Measurements from ENCODE around the gene SLC16A12. TPM values are rescaled to one million over a fixed set of nuclear protein-coding genes. Genes with fewer than 3 reads are reported as not detected.
"Not testable (repeated sequence)": the region's sequence is repeated elsewhere in the genome, so short reads cannot be mapped to it uniquely, and the experiment has no call there.

Gene SLC16A12
- total RNA-seq, 2 experiments from 2014 or later, result not detected

- DNase-seq (no peak), ATAC-seq (ENCODE audit: low read depth) (no peak)
- H3K9me3 Mint-ChIP-seq, result no peaks in the 10 kb centered on the region
- peaks cover 34% of the 10 kb centered on the region for H3K27me3 Mint-ChIP-seq
- H3K4me1 Mint-ChIP-seq, result no peaks in the 10 kb centered on the region
- H3K36me3 Mint-ChIP-seq, result no peaks in the 10 kb centered on the region
- POLR2A ChIA-PET, result no interaction called here
- H3K4me3 Mint-ChIP-seq, result no peak overlapping the region
- no peak overlapping the region for H3K27ac Mint-ChIP-seq
Measured at GRCh38 chr10:89563311-89563710, 27.9 kb upstream of the SLC16A12 start.

GRCh38 chr10:89556600-89556999, 21.2 kb upstream of the SLC16A12 start:
- Mint-ChIP-seq H3K4me1 (no peaks in the 10 kb centered on the region), H3K36me3 (no peaks in the 10 kb centered on the region), H3K27ac (no peak overlapping the region), H3K9me3 (peaks cover 1% of the 10 kb centered on the region), H3K27me3 (peaks cover 12% of the 10 kb centered on the region), H3K4me3 (no peak overlapping the region)
- POLR2A ChIA-PET, result no interaction called here
- ATAC-seq (ENCODE audit: low read depth) (no peak), DNase-seq (no peak)

GRCh38 chr10:89555688-89556445, 20.5 kb upstream of the SLC16A12 start:
- no peaks in the 10 kb centered on the region for H3K36me3 Mint-ChIP-seq
- peaks cover 6% of the 10 kb centered on the region for H3K27me3 Mint-ChIP-seq
- no peak for DNase-seq
- H3K9me3 Mint-ChIP-seq, result peaks cover 3% of the 10 kb centered on the region
- H3K4me1 Mint-ChIP-seq, result no peaks in the 10 kb centered on the region
- POLR2A ChIA-PET, result no interaction called here
- ATAC-seq (ENCODE audit: low read depth), result no peak
- H3K27ac Mint-ChIP-seq, result no peak overlapping the region
- H3K4me3 Mint-ChIP-seq, result no peak overlapping the region

- no peaks in the 10 kb centered on the region for H3K4me1 Mint-ChIP-seq
- no peak for ATAC-seq (ENCODE audit: low read depth)
- POLR2A ChIA-PET, result no interaction called here
- no peak overlapping the region for H3K27ac Mint-ChIP-seq
- H3K27me3 Mint-ChIP-seq, result peaks cover 7% of the 10 kb centered on the region
- no peaks in the 10 kb centered on the region for H3K36me3 Mint-ChIP-seq
- H3K4me3 Mint-ChIP-seq, result no peak overlapping the region
- DNase-seq, result no peak
- H3K9me3 Mint-ChIP-seq, result peaks cover 3% of the 10 kb centered on the region
Measured at GRCh38 chr10:89554433-89554832, 19.0 kb upstream of the SLC16A12 start.

- POLR2A ChIA-PET, result no interaction called here
- H3K4me1 Mint-ChIP-seq, result no peaks in the 10 kb centered on the region
Measured at GRCh38 chr10:89553064-89553734, 17.8 kb upstream of the SLC16A12 start.

GRCh38 chr10:89552213-89552612, 16.8 kb upstream of the SLC16A12 start:
- Mint-ChIP-seq H3K4me1 (no peaks in the 10 kb centered on the region), H3K36me3 (no peaks in the 10 kb centered on the region), H3K9me3 (peaks cover 3% of the 10 kb centered on the region), H3K27ac (no peak overlapping the region), H3K27me3 (peaks cover 7% of the 10 kb centered on the region), H3K4me3 (no peak overlapping the region)
- no peak for DNase-seq
- no peak for ATAC-seq (ENCODE audit: low read depth)
- POLR2A ChIA-PET, result no interaction called here

More at GRCh38 chr10:89553064-89553734, 17.8 kb upstream of the SLC16A12 start:
- no peaks in the 10 kb centered on the region for H3K36me3 Mint-ChIP-seq
- peaks cover 3% of the 10 kb centered on the region for H3K9me3 Mint-ChIP-seq
- no peak overlapping the region for H3K4me3 Mint-ChIP-seq
- ATAC-seq (ENCODE audit: low read depth) (no peak), DNase-seq (no peak)
- no peak overlapping the region for H3K27ac Mint-ChIP-seq
- peaks cover 7% of the 10 kb centered on the region for H3K27me3 Mint-ChIP-seq

GRCh38 chr10:89550509-89550908, 15.1 kb upstream of the SLC16A12 start:
- H3K27ac Mint-ChIP-seq, result no peak overlapping the region
- POLR2A ChIA-PET, result no interaction called here
- H3K4me1 Mint-ChIP-seq, result no peaks in the 10 kb centered on the region
- H3K36me3 Mint-ChIP-seq, result no peaks in the 10 kb centered on the region
- DNase-seq (no peak), ATAC-seq (ENCODE audit: low read depth) (no peak)
- H3K9me3 Mint-ChIP-seq, result peaks cover 3% of the 10 kb centered on the region
- H3K27me3 Mint-ChIP-seq, result peaks cover 11% of the 10 kb centered on the region
- H3K4me3 Mint-ChIP-seq, result no peak overlapping the region

GRCh38 chr10:89549510-89549909, 14.1 kb upstream of the SLC16A12 start:
- H3K4me1 Mint-ChIP-seq, result no peaks in the 10 kb centered on the region
- no peak for ATAC-seq (ENCODE audit: low read depth)
- H3K27me3 Mint-ChIP-seq, result peaks cover 13% of the 10 kb centered on the region
- POLR2A ChIA-PET, result no interaction called here
- peaks cover 3% of the 10 kb centered on the region for H3K9me3 Mint-ChIP-seq
- no peak for DNase-seq
- no peak overlapping the region for H3K4me3 Mint-ChIP-seq
- no peaks in the 10 kb centered on the region for H3K36me3 Mint-ChIP-seq
- H3K27ac Mint-ChIP-seq, result no peak overlapping the region

- peaks cover 15% of the 10 kb centered on the region for H3K27me3 Mint-ChIP-seq
- no peak for ATAC-seq (ENCODE audit: low read depth)
- no peaks in the 10 kb centered on the region for H3K4me1 Mint-ChIP-seq
- H3K36me3 Mint-ChIP-seq, result no peaks in the 10 kb centered on the region
- no peak for DNase-seq
- H3K4me3 Mint-ChIP-seq, result no peak overlapping the region
- POLR2A ChIA-PET, result no interaction called here
- no peak overlapping the region for H3K27ac Mint-ChIP-seq
- H3K9me3 Mint-ChIP-seq, result peaks cover 3% of the 10 kb centered on the region
Measured at GRCh38 chr10:89548673-89549072, 13.3 kb upstream of the SLC16A12 start.

- Mint-ChIP-seq H3K27me3 (peaks cover 17% of the 10 kb centered on the region), H3K27ac (no peak overlapping the region), H3K9me3 (peaks cover 3% of the 10 kb centered on the region), H3K4me3 (no peak overlapping the region), H3K36me3 (no peaks in the 10 kb centered on the region), H3K4me1 (no peaks in the 10 kb centered on the region)
- ATAC-seq (ENCODE audit: low read depth) (no peak), DNase-seq (no peak)
- POLR2A ChIA-PET, result no interaction called here
Measured at GRCh38 chr10:89547853-89548513, 12.6 kb upstream of the SLC16A12 start.

GRCh38 chr10:89546651-89547050, 11.3 kb upstream of the SLC16A12 start:
- not testable (repeated sequence) for DNase-seq; ATAC-seq (ENCODE audit: low read depth)

GRCh38 chr10:89543841-89544240, 8.4 kb upstream of the SLC16A12 start:
- no peak overlapping the region for H3K4me3 Mint-ChIP-seq
- no peak for ATAC-seq (ENCODE audit: low read depth)
- no peaks in the 10 kb centered on the region for H3K4me1 Mint-ChIP-seq
- no peaks in the 10 kb centered on the region for H3K36me3 Mint-ChIP-seq
- H3K9me3 Mint-ChIP-seq, result no peaks in the 10 kb centered on the region
- H3K27me3 Mint-ChIP-seq, result peaks cover 34% of the 10 kb centered on the region
- POLR2A ChIA-PET, result no interaction called here
- no peak overlapping the region for H3K27ac Mint-ChIP-seq
- no peak for DNase-seq

More at GRCh38 chr10:89546651-89547050, 11.3 kb upstream of the SLC16A12 start:
- H3K36me3 Mint-ChIP-seq, H3K4me3 Mint-ChIP-seq, H3K9me3 Mint-ChIP-seq, H3K4me1 Mint-ChIP-seq, POLR2A ChIA-PET, H3K27ac Mint-ChIP-seq: not testable (repeated sequence)
- H3K27me3 Mint-ChIP-seq, result peaks cover 24% of the 10 kb centered on the region

- no peak for DNase-seq
- Mint-ChIP-seq H3K27me3 (peaks cover 52% of the 10 kb centered on the region), H3K4me3 (no peak overlapping the region), H3K4me1 (no peaks in the 10 kb centered on the region), H3K36me3 (no peaks in the 10 kb centered on the region), H3K27ac (no peak overlapping the region), H3K9me3 (no peaks in the 10 kb centered on the region)
- POLR2A ChIA-PET, result no interaction called here
- no peak for ATAC-seq (ENCODE audit: low read depth)
Measured at GRCh38 chr10:89540420-89540949, 5.1 kb upstream of the SLC16A12 start.
